GM18907 (cell line): ENCODE data around the gene OSBPL2.

Source experiments
- ATAC-seq: cut with Tn5 transposase; IDR thresholded peaks from one replicate; pipeline ENCODE4 v1.9.1; 2021; ENCODE audit warnings: mild to moderate bottlenecking, moderate library complexity; ENCODE audit not compliant: unreplicated experiment

OSBPL2 gene

DNA sequence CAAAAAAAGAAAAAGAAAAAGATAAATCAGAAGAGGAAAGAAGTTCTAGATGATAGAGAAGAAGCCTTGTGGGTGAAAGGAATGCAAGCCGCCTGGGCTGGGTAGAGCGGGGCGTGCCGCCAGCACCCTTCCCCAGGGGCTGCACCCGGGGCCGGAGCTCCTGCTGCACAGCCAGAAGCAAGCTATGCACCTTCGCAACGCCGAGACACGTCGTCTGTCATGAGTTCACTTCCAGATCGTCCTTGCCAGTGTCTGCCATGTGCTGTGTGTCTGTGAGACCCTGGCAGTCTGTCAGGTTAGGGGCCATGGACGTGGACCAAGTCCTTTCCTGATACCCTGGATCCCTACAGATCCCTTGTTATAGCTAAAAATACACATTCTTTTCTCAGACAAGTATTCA lies 38.9 kb downstream of the OSBPL2 start:
- ATAC-seq: no peak

GRCh38 chr20:62280303-62280702 lies 42.0 kb downstream of the OSBPL2 start:
- no peak for ATAC-seq

- ATAC-seq: no peak
These were observed 43.0 kb downstream of the OSBPL2 start for GRCh38 chr20:62281161-62281933.

DNA sequence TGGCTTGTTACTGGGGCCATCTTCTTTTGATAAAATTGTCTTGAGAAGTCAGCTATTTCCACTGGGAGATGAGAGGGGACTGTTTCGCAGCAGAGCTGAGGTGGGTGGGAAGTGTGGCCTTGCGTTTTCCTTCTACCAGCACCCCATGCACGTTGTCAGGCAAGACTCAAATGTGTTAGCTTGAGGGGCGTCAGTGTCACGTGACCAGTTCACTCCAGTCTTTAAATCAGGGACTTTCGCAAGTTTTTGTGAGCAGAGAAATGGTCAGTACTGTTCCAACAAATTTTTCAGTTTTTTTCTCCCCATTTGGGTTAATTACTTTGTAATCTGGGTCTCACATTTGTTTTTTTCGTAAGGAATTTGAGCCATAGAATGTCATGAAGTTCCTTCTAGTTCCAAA lies 43.8 kb downstream of the OSBPL2 start:
- no peak for ATAC-seq

DNA sequence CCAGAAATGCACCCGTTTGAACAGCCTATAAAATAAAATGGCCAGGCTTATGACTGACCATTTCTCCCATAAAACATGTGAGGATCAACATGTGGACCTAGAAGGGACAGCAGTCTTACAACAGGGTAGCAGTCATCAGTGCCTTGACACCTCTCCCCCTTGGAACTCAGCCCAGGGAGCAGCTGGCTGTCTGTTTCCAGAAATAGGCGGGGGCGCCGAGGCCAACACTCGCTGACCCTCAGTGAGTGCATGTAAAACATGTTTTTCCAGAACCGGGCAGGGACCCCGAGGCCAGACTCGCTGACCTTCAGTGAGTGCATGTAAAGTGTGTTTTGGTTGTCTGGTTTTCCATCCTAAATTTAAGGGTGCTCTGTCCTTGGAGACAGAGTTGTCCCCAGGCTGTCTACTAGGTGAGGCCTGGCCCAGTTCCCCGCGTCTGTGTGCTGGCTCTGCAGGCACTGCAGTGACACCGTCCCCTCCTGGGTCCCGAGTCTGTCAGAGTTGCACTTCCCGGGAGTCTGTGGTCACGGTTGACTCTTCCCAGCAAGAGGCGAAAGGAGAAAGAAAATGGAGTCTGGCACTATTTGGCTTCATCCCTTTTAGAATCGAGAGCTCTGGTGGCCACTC lies 44.7 kb downstream of the OSBPL2 start:
- no peak for ATAC-seq

- ATAC-seq: no peak
These were observed 46.1 kb downstream of the OSBPL2 start for GRCh38 chr20:62284448-62284847.

DNA sequence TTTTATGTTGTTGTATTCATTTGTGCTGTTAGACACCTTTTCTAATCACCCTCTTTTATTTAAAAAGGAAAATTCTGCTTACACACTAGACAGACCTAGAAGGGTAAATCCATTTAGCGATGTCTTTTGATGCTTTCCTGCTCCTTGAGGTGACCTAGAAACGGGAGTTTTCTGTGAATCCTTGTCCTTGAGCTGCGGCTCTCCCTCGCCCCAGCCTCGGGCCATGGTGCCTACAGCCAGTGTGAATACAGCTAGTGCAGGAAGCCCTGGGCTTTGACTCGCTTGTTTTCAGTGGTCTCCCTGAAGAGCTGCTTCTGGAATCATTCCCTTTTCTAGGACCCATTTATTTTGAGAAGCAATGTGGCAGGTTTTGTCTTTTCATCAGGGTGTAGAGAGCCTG lies 46.8 kb downstream of the OSBPL2 start:
- no peak for ATAC-seq

GRCh38 chr20:62285722-62286121 lies 47.4 kb downstream of the OSBPL2 start:
- no peak for ATAC-seq

DNA sequence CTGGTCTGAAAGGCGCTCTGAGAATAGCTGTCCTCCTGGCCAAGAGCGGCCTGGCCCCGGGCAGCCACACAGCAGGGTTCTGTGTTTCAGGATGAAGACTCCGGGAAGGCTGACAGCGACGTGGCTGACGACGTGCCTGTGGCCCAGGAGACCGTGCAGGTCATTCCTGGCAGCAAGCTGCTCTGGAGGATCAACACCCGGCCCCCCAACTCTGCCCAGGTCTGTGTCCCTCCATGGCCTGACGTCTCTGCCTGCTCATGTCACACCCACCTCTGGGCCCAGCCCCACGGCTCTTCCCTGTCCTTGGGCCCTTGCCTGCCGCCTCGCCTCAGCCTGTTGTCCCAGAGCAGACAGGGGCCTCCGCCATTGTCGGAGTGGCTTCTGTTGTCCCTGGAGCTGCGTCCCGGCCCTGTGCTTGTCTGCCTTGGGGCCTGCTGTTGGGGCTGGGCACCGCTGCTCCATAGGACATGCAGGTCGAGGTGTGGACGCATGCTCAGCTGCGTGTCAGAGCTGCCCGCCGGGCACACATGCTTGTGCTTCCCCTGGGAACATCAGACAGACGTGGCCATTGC lies 48.3 kb downstream of the OSBPL2 start:
- ATAC-seq: no peak

DNA sequence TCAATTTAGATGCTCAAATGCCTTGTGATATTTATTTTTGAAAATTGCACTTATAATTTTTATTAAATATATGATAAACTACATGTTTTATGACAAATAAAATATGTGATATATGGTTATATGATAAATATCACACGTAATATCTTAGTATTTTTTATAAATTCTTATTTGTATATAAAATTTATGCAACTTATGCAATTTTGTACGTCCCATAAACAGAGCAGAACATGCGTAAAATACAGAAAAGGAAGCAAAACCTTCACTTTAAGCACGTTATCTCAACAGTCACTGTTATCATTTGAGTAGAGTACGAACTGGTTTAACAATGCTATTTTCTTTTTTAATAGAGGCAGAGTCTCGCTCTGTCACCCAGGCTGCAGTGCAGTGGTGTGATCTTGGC lies 48.8 kb downstream of the OSBPL2 start:
- no peak for ATAC-seq

GRCh38 chr20:62287759-62288534 lies 49.6 kb downstream of the OSBPL2 start:
- no peak for ATAC-seq

- no peak for ATAC-seq
These were observed 50.3 kb downstream of the OSBPL2 start for GRCh38 chr20:62288535-62289105.

GRCh38 chr20:62289131-62289530 lies 50.8 kb downstream of the OSBPL2 start:
- ATAC-seq: no peak

- ATAC-seq: no peak
These were observed 51.6 kb downstream of the OSBPL2 start for GRCh38 chr20:62289898-62290297.

GRCh38 chr20:62291251-62292066 lies 53.1 kb downstream of the OSBPL2 start:
- no peak for ATAC-seq

GRCh38 chr20:62292108-62292507 lies 53.8 kb downstream of the OSBPL2 start:
- ATAC-seq: no peak

DNA sequence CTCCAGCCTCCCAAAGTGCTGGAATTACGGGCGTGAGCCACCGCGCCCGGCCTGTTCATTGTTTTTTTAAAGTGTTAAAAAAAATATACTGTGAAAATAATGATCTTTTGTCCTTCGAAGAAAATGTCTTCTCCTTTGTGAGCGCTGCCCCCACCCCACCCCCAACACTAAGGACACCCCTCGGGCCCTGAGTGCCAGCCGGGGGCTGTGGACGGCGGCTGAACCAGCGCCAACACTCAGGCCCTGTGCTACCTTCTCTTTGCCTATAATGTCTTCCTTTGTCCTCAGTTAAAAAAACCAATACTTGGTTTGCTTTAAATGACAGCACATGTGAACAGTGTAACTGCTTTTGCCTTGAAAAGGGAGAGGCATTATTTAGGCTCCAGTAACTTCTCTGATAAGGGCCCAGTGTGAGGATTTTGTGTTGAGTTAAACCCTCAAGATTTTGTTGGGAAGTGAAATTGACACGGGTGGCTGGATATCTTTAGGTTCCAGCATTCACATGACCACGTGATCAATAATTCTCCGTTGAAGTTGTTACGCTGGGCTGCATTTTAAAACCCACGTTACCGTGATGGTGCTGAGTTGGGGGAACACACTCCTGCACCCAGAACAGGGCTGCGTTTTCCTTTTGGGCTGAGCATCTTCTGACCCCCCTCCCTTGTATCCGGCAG lies 54.9 kb downstream of the OSBPL2 start:
- ATAC-seq: no peak

- no peak for ATAC-seq
These were observed 55.6 kb downstream of the OSBPL2 start for GRCh38 chr20:62293946-62294345.

- no peak for ATAC-seq
These were observed 56.2 kb downstream of the OSBPL2 start for GRCh38 chr20:62294516-62294915.
